Hematopoietic multipotent progenitor cell treated with erythropoietin and hydrocortisone succinate and interleukin-3 and kit ligand, for 8 days (in vitro differentiated cells): ENCODE results near the gene MEGF9.
A peak's percentile ranks its signal among the peaks of the same experiment; 100 is the strongest.
"Not testable (repeated sequence)": the region's sequence is repeated elsewhere in the genome, so short reads cannot be mapped to it uniquely, and the experiment has no call there.

ENCODE experiments used
- DNase-seq: peaks from one replicate; pipeline ENCODE4 v3.0.0-alpha.2; 2015

MEGF9 gene

DNA sequence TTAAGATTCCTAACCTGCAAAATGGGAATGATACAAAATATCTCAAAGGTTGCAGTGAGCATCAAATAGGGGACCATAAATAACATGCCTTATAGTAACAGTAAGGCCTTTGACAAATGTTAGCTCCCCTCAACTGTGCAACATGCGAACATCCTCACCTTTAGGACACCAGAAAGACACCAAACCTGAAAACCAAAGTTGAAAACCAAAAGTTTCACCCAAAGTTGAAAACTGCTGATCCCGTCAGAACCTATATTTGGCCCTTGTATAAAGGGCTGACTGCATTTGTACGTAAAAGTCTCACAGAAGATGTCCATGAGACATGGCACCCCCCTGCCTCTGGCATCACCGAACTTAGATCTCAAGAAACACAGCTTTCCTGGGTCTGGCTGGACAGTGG, 146.4 kb downstream of the MEGF9 start:
- no peak for DNase-seq

DNA sequence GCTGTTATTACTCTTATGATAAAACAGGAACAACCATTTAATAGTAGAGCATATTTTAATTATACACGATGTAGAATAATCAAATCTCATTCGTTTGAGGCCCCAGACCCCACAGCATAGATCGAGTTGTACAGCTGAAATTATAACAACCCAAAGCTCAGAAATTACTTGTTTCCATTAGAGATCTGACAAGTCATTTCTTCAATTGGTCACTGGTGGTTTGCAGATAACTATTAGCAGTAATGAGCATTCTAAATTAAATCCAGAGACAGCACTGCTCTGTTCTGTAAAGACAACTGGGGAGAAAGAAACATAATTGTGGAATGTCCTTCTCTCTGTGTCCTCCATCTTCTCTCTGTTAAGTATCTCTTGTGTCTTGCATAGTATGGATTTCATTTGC, 147.2 kb downstream of the MEGF9 start:
- no peak for DNase-seq

- no peak for DNase-seq
These were observed 149.7 kb downstream of the MEGF9 start for GRCh38 chr9:120564589-120564988.

DNA sequence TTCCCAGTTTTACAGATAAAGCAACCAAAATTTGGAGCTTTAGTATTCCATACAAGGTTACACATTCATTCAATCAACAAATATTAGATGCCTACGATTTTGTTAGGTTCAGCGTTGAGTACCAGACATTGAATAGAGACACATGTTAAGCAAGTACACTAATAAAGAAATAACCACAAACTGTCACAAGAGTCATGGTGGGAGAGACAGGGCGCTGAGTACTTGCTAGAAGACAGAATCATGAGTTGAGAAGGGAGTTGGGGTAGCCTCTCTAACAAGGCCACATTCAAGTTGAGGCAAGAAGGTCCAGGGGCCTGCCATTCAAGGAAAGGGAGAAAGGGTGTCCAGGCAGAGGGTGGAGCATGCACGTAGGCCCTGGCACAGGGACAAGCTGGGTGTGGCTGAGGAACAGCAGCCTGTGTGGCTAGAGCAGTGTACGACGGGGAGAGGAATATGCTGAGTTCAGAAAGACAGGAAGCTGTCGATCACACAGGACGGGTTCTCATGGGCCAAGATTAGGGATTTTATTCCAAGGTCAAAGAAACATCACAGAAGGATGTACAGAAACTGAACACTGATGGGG, 151.3 kb downstream of the MEGF9 start:
- peak; percentile 89 for DNase-seq

- DNase-seq = peak; percentile 45
These were observed 152.6 kb downstream of the MEGF9 start for GRCh38 chr9:120561709-120562108.

- DNase-seq = no peak
These were observed 154.7 kb downstream of the MEGF9 start for GRCh38 chr9:120559546-120559945.

DNA sequence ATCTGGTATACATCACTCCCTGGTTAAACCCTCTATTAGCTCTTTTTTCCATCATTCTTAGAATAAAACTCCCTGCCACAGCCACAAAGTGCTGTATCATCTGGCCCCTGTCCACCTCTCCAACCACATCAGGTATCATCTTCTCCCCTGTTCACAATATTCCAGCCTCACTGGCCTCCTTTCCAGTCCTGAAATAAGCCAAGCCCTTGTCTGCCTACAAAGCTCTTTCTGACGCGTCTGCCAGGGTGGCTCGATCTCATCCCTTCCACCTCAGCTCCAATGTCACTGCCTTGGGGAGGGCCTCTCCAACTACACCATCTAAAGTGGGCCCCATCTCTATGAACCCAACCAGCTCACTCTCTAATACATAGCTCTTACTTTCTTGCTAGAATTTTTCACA, 155.8 kb downstream of the MEGF9 start:
- no peak for DNase-seq

- no peak for DNase-seq
These were observed 157.1 kb downstream of the MEGF9 start for GRCh38 chr9:120557205-120557604.

DNA sequence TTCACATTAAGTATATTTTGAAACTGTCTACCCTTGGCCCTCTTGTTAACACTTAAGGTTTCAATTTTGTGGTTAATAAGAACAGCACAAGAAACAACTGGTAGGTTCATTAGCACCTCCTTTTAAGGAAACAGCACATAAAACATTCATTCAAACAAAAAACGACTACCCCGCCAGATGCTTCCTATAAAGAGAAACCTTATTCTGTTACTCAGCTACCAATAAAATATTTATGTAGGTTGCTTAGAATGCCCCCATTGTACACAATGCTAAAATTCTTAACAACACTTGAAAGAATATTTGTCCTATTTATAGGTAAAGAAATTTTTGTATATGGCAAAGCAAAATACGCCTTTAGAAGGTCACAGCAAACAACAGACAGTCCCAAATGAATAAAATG, 157.5 kb downstream of the MEGF9 start:
- no peak for DNase-seq

- peak; percentile 48 for DNase-seq
These were observed 158.4 kb downstream of the MEGF9 start for GRCh38 chr9:120555839-120556238.

DNA sequence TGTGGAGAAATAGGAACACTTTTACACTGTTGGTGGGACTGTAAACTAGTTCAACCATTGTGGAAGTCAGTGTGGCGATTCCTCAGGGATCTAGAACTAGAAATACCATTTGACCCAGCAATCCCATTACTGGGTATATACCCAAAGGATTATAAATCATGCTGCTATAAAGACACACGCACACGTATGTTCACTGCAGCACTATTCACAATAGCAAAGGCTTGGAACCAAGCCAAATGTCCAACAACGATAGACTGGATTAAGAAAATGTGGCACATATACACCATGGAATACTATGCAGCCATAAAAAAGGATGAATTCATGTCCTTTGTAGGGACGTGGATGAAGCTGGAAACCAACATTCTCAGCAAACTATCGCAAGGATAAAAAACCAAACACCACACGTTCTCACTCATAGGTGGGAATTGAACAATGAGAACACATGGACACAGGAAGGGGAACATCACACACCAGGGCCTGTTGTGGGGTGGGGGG, 162.0 kb downstream of the MEGF9 start:
- not testable (repeated sequence) for DNase-seq
